ENCODE measurements around the gene CDRT4. TPM values are rescaled to one million over a fixed set of nuclear protein-coding genes. Genes with fewer than 3 reads are reported as not detected.

The CDRT4 gene
- total and polyA plus RNA-seq, 2 donors (not counting 3 experiments of a cell fraction or from before 2014, with no cell fraction given) = 11.5 to 13.6 TPM

DNA sequence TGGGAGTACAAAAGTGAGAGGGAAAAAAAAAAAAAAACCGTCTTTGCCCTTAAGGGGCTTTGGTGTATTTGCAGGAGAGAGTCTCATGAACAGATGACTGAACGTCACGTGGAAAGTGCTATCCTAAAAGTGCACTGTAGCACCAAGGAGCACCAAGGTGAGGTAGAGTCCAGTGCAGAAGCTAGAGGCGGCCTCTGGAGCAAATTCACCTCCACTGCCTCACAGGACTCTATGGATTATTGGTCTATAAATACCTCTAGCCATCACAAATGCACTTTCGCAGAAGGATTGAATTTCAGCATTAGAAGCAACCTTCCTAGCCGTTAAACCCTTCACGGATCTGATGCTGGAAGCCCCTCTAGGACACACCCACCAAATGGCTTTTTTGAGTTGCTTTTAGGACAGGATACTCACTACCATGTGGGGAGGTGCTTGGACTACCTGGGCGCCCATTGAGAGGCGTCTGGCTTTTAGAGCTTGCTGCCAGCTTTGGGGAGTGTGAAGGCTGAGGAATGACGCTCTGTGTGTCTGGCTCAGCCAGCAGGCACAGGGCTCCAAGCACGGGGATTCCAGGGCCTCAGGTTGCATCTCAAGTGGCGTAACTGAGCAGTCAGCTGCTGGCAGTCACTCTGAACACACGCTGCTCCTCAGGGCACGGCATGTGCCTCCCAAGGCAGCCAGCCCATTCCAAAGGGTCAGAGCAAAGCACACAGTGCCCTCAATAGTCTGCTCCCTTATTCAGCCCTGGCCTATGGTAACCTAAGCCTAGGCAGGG, 52.7 kb downstream of the CDRT4 start:
- H3K36me3 ChIP-seq (ENCODE audit: control insufficient read depth in 2 of 2, extremely low read depth in 1 of 2, insufficient read depth in 2 of 2, low read length in 2 of 2) = no peaks in the 10 kb centered on the region
- no peak overlapping the region for H3K4me3 ChIP-seq (replicated peaks in 1 of 3; ENCODE audit: insufficient read depth in 1 of 3, low read depth in 1 of 3, low read length in 3 of 3)
- no peaks in the 10 kb centered on the region for H3K9me1 ChIP-seq (replicated peaks; ENCODE audit: control insufficient read depth, extremely low read depth, insufficient read depth, low read length)
- H3K9me3 ChIP-seq (replicated peaks; ENCODE audit: control insufficient read depth, insufficient read depth, low read length) = no peaks in the 10 kb centered on the region
- H3K27me3 ChIP-seq (ENCODE audit: control insufficient read depth in 2 of 2, insufficient read depth in 2 of 2, low read length in 2 of 2) = no peaks in the 10 kb centered on the region
- TF ChIP-seq, protein P1, sequence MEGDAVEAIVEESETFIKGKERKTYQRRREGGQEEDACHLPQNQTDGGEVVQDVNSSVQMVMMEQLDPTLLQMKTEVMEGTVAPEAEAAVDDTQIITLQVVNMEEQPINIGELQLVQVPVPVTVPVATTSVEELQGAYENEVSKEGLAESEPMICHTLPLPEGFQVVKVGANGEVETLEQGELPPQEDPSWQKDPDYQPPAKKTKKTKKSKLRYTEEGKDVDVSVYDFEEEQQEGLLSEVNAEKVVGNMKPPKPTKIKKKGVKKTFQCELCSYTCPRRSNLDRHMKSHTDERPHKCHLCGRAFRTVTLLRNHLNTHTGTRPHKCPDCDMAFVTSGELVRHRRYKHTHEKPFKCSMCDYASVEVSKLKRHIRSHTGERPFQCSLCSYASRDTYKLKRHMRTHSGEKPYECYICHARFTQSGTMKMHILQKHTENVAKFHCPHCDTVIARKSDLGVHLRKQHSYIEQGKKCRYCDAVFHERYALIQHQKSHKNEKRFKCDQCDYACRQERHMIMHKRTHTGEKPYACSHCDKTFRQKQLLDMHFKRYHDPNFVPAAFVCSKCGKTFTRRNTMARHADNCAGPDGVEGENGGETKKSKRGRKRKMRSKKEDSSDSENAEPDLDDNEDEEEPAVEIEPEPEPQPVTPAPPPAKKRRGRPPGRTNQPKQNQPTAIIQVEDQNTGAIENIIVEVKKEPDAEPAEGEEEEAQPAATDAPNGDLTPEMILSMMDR (IDR thresholded peaks at IDR 0.05; ENCODE audit: extremely low read depth in 1 of 2, insufficient read depth in 1 of 2, low read depth in 1 of 2, low read length in 2 of 2) = no peak
- TF ChIP-seq JUN (IDR thresholded peaks at IDR 0.05; ENCODE audit: borderline replicate concordance, insufficient read depth, insufficient read length, low read depth) = no peak
- TF ChIP-seq, protein P2, sequence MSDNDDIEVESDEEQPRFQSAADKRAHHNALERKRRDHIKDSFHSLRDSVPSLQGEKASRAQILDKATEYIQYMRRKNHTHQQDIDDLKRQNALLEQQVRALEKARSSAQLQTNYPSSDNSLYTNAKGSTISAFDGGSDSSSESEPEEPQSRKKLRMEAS (IDR thresholded peaks at IDR 0.05; ENCODE audit: insufficient read depth, insufficient read length) = no peak
- TF ChIP-seq EZH2 (IDR thresholded peaks at IDR 0.05; ENCODE audit: borderline replicate concordance, low read depth, low read length, severe bottlenecking) = no peak
- no peak for TF ChIP-seq POLR2A (IDR thresholded peaks at IDR 0.05; ENCODE audit: low read depth, low read length)
- TF ChIP-seq POLR2AphosphoS5 (IDR thresholded peaks at IDR 0.05; ENCODE audit: insufficient read depth, low read depth, low read length) = no peak
- no peak for TF ChIP-seq MYC (IDR thresholded peaks at IDR 0.05; ENCODE audit: low read depth, low read length)
- no peak for TF ChIP-seq GATA2 (IDR thresholded peaks at IDR 0.05; ENCODE audit: insufficient read depth, insufficient read length, low read depth, low read length)
- no peak for TF ChIP-seq FOS (IDR thresholded peaks at IDR 0.05; ENCODE audit: borderline replicate concordance, insufficient read depth, low read length)
- no peak overlapping the region for H2AFZ ChIP-seq (ENCODE audit: low read depth, low read length)
- no peaks in the 10 kb centered on the region for H3K79me2 ChIP-seq (ENCODE audit: control insufficient read depth, insufficient read depth, low read length)
- H3K4me1 ChIP-seq (ENCODE audit: control insufficient read depth, extremely low read depth, insufficient read depth, low read length) = no peaks in the 10 kb centered on the region
- no peak overlapping the region for H3K27ac ChIP-seq (ENCODE audit: insufficient read depth, low read depth, low read length)
- POLR2A ChIA-PET = no interaction called here
- DNase-seq (ENCODE audit: low read depth, low spot score) (no peak), FAIRE-seq (no peak)
- no peak overlapping the region for H3K9ac ChIP-seq (replicated peaks; ENCODE audit: extremely low read depth, insufficient read depth, low read length)
- H3K4me2 ChIP-seq (ENCODE audit: insufficient read depth, low read length) = no peak overlapping the region
- no peaks in the 10 kb centered on the region for H4K20me1 ChIP-seq (replicated peaks; ENCODE audit: control insufficient read depth, extremely low read depth, insufficient read depth, low read length)
- intact Hi-C loops (cut with micrococcal nuclease) (no loop called here), dilution Hi-C loops (cut with MboI; ENCODE audit: extremely low pct_ligation_motif_present, low sequenced_read_pairs) (no loop called here)
- no TSS peak for BruUV-seq (replicated peaks)
- CTCF ChIA-PET = interaction anchor here (1.0 to 3.0 kb wide), 3 partner anchors 11 to 88 kb away, joined by 3 to 9 read pairs (median 3); no protein-coding TSS in a partner anchor

Measured in endothelial cell of umbilical vein (primary cell).